ENCODE results near the gene NKIRAS1. TPM values are rescaled to one million over a fixed set of nuclear protein-coding genes. Genes with fewer than 3 reads are reported as not detected.

The NKIRAS1 gene
- total RNA-seq (10 to 100 TPM; 15.2 to 24.2 (median 20.3) TPM), polyA plus RNA-seq (10 to 100 TPM in 1 of 2 donors, 1 to 10 TPM in 1; 9.4 to 12.0 TPM)
- long read RNA-seq, donor 1, transcript NKIRAS1-206 (5 exons, 2,014 nt) = major isoform, 17 of 25 reads
- long read RNA-seq, donor 1, partial matches to known transcripts = 0 of 25 reads
- long read RNA-seq, donor 1, other reads (novel, unspliced or antisense) = 7 of 25 reads
- long read RNA-seq, donor 2, transcript NKIRAS1-206 (5 exons, 2,014 nt) = major isoform, 16 of 28 reads
- long read RNA-seq, donor 2, partial matches to known transcripts = 0 of 28 reads
- long read RNA-seq, donor 2, other reads (novel, unspliced or antisense) = 11 of 28 reads
- long read RNA-seq, donor 3, transcript NKIRAS1-206 (5 exons, 2,014 nt) = major isoform, 59 of 84 reads
- long read RNA-seq, donor 3, partial matches to known transcripts = 1 of 84 reads
- long read RNA-seq, donor 3, other reads (novel, unspliced or antisense) = 22 of 84 reads

- peak within 1 kb of the TSS; percentile 75 to 97 (median 90) for H3K27ac ChIP-seq
- ATAC-seq (peak; percentile 98 to 99 (median 99)), DNase-seq (peak; percentile 96 to 98)
- intact Hi-C loops (cut with DNase I) = loop anchor here in 6 of 10 donors (1.0 to 2.0 kb wide), 2 partner anchors 28 kb away; partner anchors contain the start of gene NR1D2 (in 6 of the 6)
- peaks cover 0 to 43% (median 28%) of the 10 kb centered on the region in 9 donors for H3K36me3 ChIP-seq
- peak within 1 kb of the TSS; percentile 66 to 96 (median 84) for H3K4me3 ChIP-seq
- TF ChIP-seq CTCF (IDR thresholded peaks at IDR 0.05) = peak; percentile 27 to 66 (median 56)
- no peaks in the 10 kb centered on the region for H3K9me3 ChIP-seq
- H3K4me1 ChIP-seq = peaks cover 2 to 45% (median 39%) of the 10 kb centered on the region in 9 donors
- 0% methylated on average over 63 to 64 of the region's 64 CpGs for WGBS, 2 donors
- no peaks in the 10 kb centered on the region for H3K27me3 ChIP-seq
These were observed at the start of gene NKIRAS1, which contains the start of gene RPL15 for GRCh38 chr3:23916886-23917678. Gene NKIRAS1, minus strand, starts transcription at chr3:23916990. Its CDS starts 6,086 bp downstream, at chr3:23910904. Gene RPL15, plus strand, starts transcription at chr3:23917132. Its CDS starts 728 bp downstream, at chr3:23917860.

- no peak for ATAC-seq
These were observed 49.5 kb upstream of the NKIRAS1 start for GRCh38 chr3:23966328-23966727.

GRCh38 chr3:23964537-23965235 is 47.9 kb upstream of the NKIRAS1 start:
- Histone ChIP-seq H3K27ac (no peak overlapping the region), H3K36me3 (peaks cover 0 to 100% (median 50%) of the 10 kb centered on the region in 9 donors), H3K4me1 (peaks cover 0 to 55% (median 9%) of the 10 kb centered on the region in 9 donors), H3K9me3 (no peaks in the 10 kb centered on the region), H3K4me3 (no peak overlapping the region), H3K27me3 (no peaks in the 10 kb centered on the region)
- DNase-seq = no peak
- TF ChIP-seq CTCF (IDR thresholded peaks at IDR 0.05) = no peak
- intact Hi-C loops (cut with DNase I) = no loop called here
- 90 to 94% methylated on average over 3 of the region's 3 CpGs for WGBS, 2 donors
- no peak for ATAC-seq

More at GRCh38 chr3:23966328-23966727, 49.5 kb upstream of the NKIRAS1 start:
- peaks cover 0 to 52% (median 9%) of the 10 kb centered on the region in 9 donors for H3K4me1 ChIP-seq
- intact Hi-C loops (cut with DNase I) = no loop called here
- DNase-seq = no peak
- H3K9me3 ChIP-seq = no peaks in the 10 kb centered on the region
- no peaks in the 10 kb centered on the region for H3K27me3 ChIP-seq
- H3K27ac ChIP-seq = no peak overlapping the region
- no peak for TF ChIP-seq CTCF (IDR thresholded peaks at IDR 0.05)
- 63 to 82% methylated on average over 1 of the region's 1 CpG for whole genome bisulfite sequencing, 2 donors
- H3K36me3 ChIP-seq = peaks cover 0 to 100% (median 42%) of the 10 kb centered on the region in 9 donors
- H3K4me3 ChIP-seq = no peak overlapping the region

All from heart right ventricle (tissue), 16 donors.